DOHH2 (cell line): ENCODE results near the gene PPIL1.

Source experiments
- EZH2phosphoT487 ChIP-seq: fragments of 200-600 bp; sonication (generic); IDR thresholded peaks from 2 replicates; pipeline ENCODE4 v1.6.1; 2017; ENCODE audit warnings: borderline replicate concordance, mild to moderate bottlenecking, antibody characterized with exemption, low read length, moderate library complexity, mixed read lengths
- TF ChIP-seq, protein P1 (sequence below): fragments of 200-600 bp; sonication (generic); IDR thresholded peaks from one replicate; pipeline ENCODE4 v1.5.1; 2014; ENCODE audit warnings: antibody characterized with exemption, mild to moderate bottlenecking, low read depth, low read length; ENCODE audit not compliant: poor library complexity, severe bottlenecking

DNA sequence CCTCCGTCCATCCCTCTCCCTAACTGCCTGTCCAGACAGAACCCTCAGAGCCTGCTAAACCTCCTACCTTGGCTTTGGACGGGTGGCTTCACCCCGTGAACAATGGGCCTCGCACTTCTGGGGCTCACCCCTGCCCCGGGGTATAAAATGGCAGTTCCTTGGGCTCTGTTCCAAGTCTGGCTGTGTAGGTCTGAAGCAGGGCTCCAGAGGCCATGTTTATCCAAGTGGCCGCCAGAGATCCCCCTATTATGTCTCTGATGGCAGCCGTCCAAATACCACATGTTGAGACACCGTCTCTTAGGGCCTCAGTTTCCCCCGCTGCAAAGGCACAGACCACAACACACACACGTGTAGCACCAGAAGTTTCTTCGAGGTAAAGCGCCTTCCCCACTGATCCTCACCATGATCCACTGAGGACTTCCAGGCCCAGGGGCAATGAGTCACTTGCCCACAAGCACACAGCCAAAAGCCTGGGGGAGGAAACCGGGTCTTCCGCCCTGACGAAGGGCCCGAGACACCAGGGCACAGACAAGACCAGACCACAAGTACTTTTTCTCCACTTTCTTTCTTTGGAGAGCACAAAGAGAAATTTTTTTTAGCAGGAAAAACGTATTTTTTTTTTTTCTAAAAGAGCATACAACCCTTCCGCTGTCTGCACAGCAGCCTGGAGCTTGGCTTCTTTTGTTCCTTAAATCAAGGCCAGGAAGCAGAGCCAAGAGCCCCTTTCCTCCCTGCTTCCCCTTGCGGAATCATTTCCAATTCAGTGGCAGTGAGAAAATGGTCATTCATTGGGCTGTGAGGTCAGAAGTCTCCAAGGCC lies 47.1 kb downstream of the PPIL1 start:
- TF ChIP-seq, protein P1, sequence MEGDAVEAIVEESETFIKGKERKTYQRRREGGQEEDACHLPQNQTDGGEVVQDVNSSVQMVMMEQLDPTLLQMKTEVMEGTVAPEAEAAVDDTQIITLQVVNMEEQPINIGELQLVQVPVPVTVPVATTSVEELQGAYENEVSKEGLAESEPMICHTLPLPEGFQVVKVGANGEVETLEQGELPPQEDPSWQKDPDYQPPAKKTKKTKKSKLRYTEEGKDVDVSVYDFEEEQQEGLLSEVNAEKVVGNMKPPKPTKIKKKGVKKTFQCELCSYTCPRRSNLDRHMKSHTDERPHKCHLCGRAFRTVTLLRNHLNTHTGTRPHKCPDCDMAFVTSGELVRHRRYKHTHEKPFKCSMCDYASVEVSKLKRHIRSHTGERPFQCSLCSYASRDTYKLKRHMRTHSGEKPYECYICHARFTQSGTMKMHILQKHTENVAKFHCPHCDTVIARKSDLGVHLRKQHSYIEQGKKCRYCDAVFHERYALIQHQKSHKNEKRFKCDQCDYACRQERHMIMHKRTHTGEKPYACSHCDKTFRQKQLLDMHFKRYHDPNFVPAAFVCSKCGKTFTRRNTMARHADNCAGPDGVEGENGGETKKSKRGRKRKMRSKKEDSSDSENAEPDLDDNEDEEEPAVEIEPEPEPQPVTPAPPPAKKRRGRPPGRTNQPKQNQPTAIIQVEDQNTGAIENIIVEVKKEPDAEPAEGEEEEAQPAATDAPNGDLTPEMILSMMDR, result no peak
- no peak for TF ChIP-seq EZH2phosphoT487
